CD4-positive, alpha-beta T cell treated with Interleukin-15 for 1 hour (primary cell): ENCODE results near the gene SBF1.
"Not testable (repeated sequence)": the region's sequence is repeated elsewhere in the genome, so short reads cannot be mapped to it uniquely, and the experiment has no call there.

Source experiments
- DNase-seq: peaks from one replicate; pipeline ENCODE4 v3.0.0-alpha.2; 2020

Gene SBF1

GRCh38 chr22:50422961-50423815 is 51.6 kb downstream of the SBF1 start:
- no peak for DNase-seq

GRCh38 chr22:50422046-50422445 is 52.8 kb downstream of the SBF1 start:
- no peak for DNase-seq

GRCh38 chr22:50420581-50420980 is 54.3 kb downstream of the SBF1 start:
- DNase-seq, result no peak

- no peak for DNase-seq
Observed at GRCh38 chr22:50420015-50420414, 54.8 kb downstream of the SBF1 start.

DNA sequence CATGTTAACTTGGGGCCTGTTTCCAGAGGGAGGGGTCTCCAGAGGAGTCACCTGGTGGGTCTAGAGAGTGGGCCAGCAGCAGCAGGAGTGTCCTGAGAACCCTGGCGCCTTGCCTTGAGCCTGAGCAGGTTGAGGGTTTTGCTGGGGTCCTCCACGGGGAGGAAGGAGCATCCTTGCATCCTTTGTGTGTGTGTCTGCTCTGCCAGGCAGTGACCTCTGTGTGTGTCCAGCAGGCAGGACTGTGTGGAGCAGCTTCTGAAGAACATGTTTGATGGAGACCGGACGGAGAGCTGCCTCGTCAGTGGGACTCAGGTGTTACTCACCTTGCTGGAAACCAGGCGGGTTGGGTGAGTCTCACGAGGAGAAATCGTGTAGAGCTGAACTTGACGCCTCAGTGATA is 55.7 kb downstream of the SBF1 start:
- DNase-seq, result no peak

DNA sequence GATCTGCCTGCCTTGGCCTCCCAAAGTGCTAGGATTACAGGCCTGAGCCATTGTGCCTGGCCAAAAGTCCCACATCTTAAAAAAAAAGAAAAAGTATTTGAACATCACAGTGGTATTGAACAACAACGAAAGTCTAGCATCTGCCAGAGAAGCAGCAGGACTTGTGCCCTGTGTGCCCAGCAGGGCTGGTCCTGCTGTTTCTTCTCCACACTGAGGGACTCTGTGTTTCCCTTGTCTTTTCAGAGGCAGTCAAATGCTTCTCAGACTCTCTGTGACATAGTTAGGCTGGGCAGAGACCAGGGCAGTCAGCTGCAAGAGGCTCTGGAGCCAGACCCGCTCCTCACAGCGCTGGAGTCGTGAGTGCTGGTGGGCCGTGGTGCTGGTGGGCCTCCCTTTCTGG is 56.2 kb downstream of the SBF1 start:
- no peak for DNase-seq

DNA sequence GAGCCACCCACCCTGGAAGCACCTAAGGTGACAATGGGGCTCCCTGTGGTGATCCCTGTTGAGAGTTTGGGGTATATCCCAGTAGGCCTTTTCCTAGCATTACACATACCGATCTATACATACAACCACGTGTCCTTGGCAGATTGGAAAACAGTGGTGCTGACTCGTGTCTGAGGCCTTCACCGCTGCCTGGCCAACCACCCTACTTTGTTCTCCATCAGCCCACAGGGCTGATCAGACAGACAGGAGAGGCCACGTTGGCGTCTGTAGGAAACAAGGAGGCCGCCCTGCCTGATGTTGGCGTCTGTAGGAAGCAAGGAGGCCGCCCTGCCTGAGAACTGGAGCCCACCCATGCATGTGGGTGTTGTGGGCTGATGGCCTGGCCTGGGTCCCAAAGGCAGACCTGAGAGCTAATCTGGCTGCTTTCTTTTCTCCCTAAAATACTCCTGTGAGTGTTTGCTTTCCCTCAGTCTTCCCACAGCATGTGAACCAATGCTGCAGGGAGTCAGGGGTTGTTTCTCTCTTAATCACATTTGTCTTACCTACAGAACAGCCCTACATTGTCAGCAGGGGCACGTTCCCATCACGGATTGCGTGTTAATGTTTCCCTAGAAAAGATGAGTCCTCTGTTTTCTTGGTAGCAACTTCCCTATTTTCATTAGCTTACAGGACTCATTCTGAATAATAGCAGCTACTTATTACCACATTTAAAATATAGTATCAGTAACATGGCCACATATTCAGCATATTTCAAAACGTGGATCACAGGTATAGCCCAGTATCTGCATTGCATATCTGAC is 57.2 kb downstream of the SBF1 start:
- DNase-seq, result no peak

- no peak for DNase-seq
Observed at GRCh38 chr22:50416996-50417395, 57.8 kb downstream of the SBF1 start.

DNA sequence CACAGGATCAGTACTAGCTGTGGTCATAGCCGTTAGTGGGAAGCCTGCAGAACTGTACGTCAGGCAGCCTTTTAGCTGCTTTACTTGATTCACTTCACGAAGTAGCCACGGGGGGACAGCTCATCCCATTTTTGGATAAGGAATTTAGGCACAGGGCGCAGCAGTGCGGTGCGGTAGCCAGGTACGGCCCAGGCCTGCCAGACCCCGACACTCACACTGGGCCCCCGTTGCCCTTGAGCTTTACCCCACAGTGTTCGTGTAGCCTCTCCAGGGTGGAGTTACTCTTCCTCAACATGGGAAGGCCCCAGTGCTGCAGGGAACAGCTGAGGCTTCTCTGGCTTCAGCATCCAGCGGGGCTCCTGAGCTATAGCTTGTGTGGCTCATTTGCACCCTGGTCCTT is 59.4 kb downstream of the SBF1 start:
- DNase-seq, result no peak

DNA sequence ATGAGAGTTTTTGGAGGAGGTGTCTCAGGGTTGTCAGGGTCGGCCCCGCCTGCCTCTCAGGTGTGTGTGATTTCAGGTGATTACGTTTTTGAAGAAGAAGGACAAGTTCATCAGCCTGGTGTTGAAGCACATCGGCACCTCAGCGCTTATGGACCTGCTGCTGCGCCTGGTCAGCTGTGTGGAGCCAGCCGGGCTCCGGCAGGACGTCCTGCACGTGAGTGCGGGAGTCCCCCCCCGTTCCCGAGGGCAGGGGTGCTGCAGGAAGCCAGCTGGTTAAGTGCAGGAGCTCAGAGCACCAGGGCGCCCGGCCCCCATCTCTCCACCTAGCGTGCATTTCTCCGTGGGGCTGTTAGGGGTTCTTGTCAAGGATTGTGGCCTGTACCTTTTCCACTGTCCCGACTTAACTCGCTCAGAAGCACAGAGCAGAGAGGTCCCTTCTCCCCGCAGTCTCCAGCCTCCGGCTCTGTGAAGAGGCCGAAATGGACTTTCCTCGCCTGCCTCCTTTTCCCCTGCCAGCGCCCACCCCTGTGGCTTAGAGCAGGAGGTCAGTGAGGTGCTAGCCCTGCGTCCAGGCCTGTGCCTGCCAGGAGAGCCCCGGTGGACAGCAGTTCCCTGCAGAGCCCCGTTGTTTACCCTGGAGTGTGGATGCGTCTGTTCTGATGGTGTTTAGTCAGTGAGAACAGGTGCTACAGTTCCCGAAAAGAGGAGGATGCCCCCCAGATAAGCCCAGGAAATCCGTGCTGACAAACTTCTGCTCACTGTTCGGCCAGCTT is 60.2 kb downstream of the SBF1 start:
- DNase-seq, result no peak

GRCh38 chr22:50408954-50409353 is 65.9 kb downstream of the SBF1 start:
- not testable (repeated sequence) for DNase-seq

DNA sequence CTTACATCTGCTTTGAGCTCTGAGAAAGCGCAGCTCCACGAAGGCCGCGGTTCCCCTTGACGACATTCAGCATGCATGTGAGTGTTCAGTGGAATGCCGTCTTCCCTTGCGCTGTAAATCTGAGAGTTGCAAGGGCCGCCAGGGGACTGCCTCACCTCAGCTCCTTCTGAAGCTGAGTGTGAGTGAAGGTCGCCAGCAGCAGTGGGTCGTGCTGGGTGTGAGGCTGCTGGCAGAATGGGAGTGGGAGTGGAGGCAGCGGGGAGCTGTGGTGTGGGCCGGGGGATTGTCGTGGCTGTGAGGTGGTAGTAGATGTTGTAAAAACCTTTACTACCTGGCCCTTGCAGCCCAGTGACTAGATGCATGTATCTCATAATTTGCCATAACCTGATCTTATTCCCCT is 66.5 kb downstream of the SBF1 start:
- DNase-seq, result no peak

DNA sequence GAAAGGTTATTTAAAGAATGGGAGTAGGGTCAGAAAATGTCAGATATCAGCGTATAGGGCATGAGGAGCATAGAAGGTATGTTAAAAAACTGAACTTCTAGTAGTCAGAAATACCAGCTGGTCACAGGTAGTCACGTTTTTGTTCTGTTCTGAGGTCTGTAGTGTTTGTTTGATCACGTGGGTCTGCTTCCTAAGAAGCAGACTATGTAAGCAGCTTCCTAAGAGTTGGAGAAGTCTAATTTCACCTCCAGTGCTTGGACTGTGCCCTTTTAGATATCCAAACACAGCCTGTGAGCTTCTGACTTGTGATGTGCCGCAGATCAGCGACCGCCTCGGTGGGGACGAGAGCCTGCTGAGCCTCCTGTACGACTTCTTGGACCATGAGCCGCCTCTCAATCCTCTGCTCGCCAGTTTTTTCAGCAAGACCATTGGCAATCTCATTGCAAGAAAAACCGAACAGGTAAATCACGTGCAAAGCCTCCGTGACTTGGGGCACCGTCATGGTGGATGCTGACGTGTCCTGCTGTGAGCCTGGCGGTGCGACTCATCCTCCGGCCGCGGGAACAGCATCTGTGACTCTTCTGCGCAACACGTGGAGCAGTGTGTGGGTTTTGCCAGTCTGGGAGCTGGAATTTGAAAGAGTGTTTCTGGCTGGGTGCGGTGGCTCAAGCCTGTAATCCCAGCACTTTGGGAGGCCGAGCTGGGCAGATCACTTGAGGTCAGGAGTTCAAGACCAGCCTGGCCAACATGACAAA is 68.2 kb downstream of the SBF1 start:
- DNase-seq, result no peak

GRCh38 chr22:50403701-50404101 is 71.1 kb downstream of the SBF1 start:
- peak; percentile 28 for DNase-seq

GRCh38 chr22:50401907-50402306 is 72.9 kb downstream of the SBF1 start:
- DNase-seq, result no peak

GRCh38 chr22:50400931-50401330 is 73.9 kb downstream of the SBF1 start:
- no peak for DNase-seq

GRCh38 chr22:50400406-50400805 is 74.4 kb downstream of the SBF1 start:
- DNase-seq, result no peak

DNA sequence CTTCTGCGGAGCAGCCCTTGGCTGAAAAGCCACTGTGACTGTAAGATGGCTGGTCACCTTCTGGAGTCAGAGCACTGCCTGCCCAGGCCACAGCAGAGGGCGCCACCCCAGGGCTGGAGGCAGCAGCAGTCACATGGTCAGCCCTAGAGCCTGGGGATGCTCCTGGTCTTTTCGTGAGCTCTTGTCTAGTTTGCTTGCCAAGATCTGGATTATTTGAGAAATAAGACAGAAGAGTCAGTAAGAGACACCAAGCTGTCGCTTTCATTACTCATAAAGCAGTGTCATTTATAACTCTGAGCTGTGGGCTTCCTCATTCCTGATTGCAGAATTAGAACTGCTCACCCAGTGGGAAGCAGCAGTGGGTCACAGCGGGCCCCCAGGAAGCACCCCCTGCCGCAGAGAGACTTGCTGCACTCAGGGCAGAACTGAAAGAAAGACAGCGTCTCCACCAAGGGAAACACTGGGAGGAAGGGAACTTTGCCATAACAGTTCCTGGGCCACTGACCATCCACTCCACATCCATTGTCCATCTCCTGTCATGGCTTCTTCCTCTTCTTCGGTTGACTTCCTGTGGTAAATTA is 75.0 kb downstream of the SBF1 start:
- DNase-seq, result peak; percentile 47

GRCh38 chr22:50398831-50399648 is 75.8 kb downstream of the SBF1 start:
- DNase-seq, result no peak

DNA sequence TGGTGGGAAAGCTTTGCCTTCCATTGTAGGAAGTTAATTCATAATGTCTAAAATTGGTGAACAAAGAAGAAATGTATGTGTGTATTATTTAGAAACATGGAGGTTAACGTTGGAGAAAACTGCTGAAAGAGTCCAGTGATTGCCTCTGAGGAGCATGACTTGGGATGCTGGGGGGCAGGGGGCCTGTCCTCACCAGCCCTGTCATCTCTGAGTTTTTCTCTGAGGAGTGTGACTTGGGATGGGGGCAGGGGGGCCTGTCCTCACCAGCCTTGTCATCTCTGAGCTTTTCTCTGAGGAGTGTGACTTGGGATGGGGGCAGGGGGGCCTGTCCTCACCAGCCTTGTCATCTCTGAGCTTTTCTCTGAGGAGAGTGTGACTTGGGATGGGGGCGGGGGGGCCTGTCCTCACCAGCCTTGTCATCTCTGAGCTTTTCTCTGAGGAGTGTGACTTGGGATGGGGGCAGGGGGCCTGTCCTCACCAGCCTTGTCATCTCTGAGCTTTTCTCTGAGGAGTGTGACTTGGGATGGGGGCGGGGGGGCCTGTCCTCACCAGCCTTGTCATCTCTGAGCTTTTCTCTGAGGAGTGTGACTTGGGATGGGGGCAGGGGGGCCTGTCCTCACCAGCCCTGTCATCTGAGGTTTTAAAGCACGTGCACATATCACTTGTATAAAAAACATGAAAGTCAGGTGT is 77.3 kb downstream of the SBF1 start:
- not testable (repeated sequence) for DNase-seq
